Activated CD4-positive, alpha-beta memory T cell treated with anti-CD3 and anti-CD28 coated beads, Interleukin-2, amount 10 ng/mL, durations not matched to agents 7 days and 5 days (primary cell): ENCODE data around the gene TRAPPC11. TPM values are rescaled to one million over a fixed set of nuclear protein-coding genes. Genes with fewer than 3 reads are reported as not detected.

Source experiments
- CTCF ChIA-PET: fragments of 350-600 bp; sonication (Branson Sonifier 250); formaldehyde crosslinking; loops from one replicate; lab custom pipeline; 2021; ENCODE audit warnings: antibody characterized with exemption, inconsistent platforms; lab: Charles Lee
- POLR2A ChIA-PET: fragments of 350-600 bp; sonication (Branson Sonifier 250); formaldehyde crosslinking; loops from one replicate; lab custom pipeline; 2021; ENCODE audit warnings: antibody characterized with exemption; lab: Charles Lee
- DNase-seq: peaks from one replicate; pipeline ENCODE4 v3.0.0-alpha.2; 2020
- H3K27ac Mint-ChIP-seq: one replicate; pipeline ENCODE4 v1.8.0; 2021; ENCODE audit warnings: mild to moderate bottlenecking, mixed read lengths
- H3K27me3 Mint-ChIP-seq: one replicate; pipeline ENCODE4 v1.8.0; 2021; ENCODE audit warnings: mixed read lengths
- H3K36me3 Mint-ChIP-seq: one replicate; pipeline ENCODE4 v1.8.0; 2021; ENCODE audit warnings: low read depth, mixed read lengths
- H3K4me1 Mint-ChIP-seq: one replicate; pipeline ENCODE4 v1.8.0; 2021; ENCODE audit warnings: mixed read lengths
- H3K4me3 Mint-ChIP-seq: one replicate; pipeline ENCODE4 v1.8.0; 2021; ENCODE audit warnings: mild to moderate bottlenecking, mixed read lengths
- H3K9me3 Mint-ChIP-seq: one replicate; pipeline ENCODE4 v1.8.0; 2021; ENCODE audit warnings: mixed read lengths
- total RNA-seq, 2 experiments: library from RNA; stranded (reverse); gene quantifications; one replicate each; pipeline ENCODE4 v1.2.3, GENCODE V29; 2021

The TRAPPC11 gene
- total RNA-seq, 2 experiments from 2014 or later = 29.7 to 36.1 TPM

DNA sequence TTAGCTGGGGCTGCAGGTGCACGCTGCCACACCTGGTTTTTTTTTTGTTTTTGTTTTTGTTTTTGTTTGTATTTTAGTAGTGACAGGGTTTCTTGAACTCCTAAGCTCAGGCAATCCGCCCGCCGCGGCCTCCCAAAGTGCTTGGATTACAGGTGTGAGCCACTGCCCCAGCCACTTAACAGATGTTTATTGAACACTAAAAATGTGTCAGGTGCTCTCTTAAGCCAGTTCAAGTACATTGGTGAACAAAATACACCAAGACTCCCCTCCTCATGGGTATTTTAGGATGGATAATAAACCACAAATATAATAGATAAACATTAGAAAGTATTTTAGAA is 69.9 kb downstream of the TRAPPC11 start:
- Mint-ChIP-seq H3K27me3 (no peaks in the 10 kb centered on the region), H3K36me3 (no peaks in the 10 kb centered on the region), H3K9me3 (no peaks in the 10 kb centered on the region), H3K4me1 (no peaks in the 10 kb centered on the region), H3K27ac (no peak overlapping the region), H3K4me3 (no peak overlapping the region)
- POLR2A ChIA-PET = no interaction called here
- no peak for DNase-seq
- CTCF ChIA-PET = no interaction called here

- CTCF ChIA-PET = interaction anchor here (1.5 kb wide), 1 partner anchor 8 kb away, joined by 7 read pairs; no protein-coding TSS in a partner anchor
- no peak for DNase-seq
- Mint-ChIP-seq H3K27me3 (no peaks in the 10 kb centered on the region), H3K36me3 (no peaks in the 10 kb centered on the region), H3K4me3 (no peak overlapping the region), H3K4me1 (no peaks in the 10 kb centered on the region), H3K27ac (no peak overlapping the region), H3K9me3 (no peaks in the 10 kb centered on the region)
- POLR2A ChIA-PET = no interaction called here
Observed at GRCh38 chr4:183729430-183730328, 70.6 kb downstream of the TRAPPC11 start.

DNA sequence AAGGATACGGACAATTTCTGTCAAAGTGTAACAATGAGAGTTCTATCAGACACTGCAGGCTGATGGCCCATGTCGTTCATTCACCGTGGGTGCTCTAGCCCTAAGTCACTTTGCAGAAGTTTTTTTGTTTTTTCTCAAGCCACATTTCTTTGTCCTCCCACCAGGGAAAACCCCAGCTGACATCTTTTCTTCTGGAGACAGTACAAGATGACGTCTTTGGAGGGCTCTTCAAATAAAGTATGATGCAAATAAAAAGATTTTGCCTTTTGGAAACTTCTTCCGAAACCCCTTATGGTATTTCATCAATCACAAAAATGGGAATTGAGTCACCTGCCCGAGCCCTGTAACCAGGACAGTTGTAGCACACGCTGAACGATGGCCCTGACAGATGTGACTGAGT is 73.2 kb downstream of the TRAPPC11 start:
- ChIA-PET POLR2A (no interaction called here), CTCF (no interaction called here)
- H3K27ac Mint-ChIP-seq = no peak overlapping the region
- no peaks in the 10 kb centered on the region for H3K36me3 Mint-ChIP-seq
- H3K27me3 Mint-ChIP-seq = no peaks in the 10 kb centered on the region
- no peaks in the 10 kb centered on the region for H3K4me1 Mint-ChIP-seq
- no peak overlapping the region for H3K4me3 Mint-ChIP-seq
- H3K9me3 Mint-ChIP-seq = no peaks in the 10 kb centered on the region
- DNase-seq = no peak

GRCh38 chr4:183733181-183733580 is 74.1 kb downstream of the TRAPPC11 start:
- no peaks in the 10 kb centered on the region for H3K27me3 Mint-ChIP-seq
- ChIA-PET POLR2A (no interaction called here), CTCF (no interaction called here)
- H3K27ac Mint-ChIP-seq = no peak overlapping the region
- H3K9me3 Mint-ChIP-seq = no peaks in the 10 kb centered on the region
- no peaks in the 10 kb centered on the region for H3K4me1 Mint-ChIP-seq
- H3K36me3 Mint-ChIP-seq = no peaks in the 10 kb centered on the region
- H3K4me3 Mint-ChIP-seq = no peak overlapping the region
- no peak for DNase-seq

GRCh38 chr4:183738081-183738673 is 79.1 kb downstream of the TRAPPC11 start:
- H3K36me3 Mint-ChIP-seq = no peaks in the 10 kb centered on the region
- H3K9me3 Mint-ChIP-seq = no peaks in the 10 kb centered on the region
- H3K4me1 Mint-ChIP-seq = no peaks in the 10 kb centered on the region
- no peak for DNase-seq
- H3K27ac Mint-ChIP-seq = no peak overlapping the region
- ChIA-PET CTCF (interaction anchor here (0.6 to 0.7 kb wide), 2 partner anchors 17 to 32 kb away, joined by 4 read pairs; no protein-coding TSS in a partner anchor), POLR2A (no interaction called here)
- H3K4me3 Mint-ChIP-seq = no peak overlapping the region
- H3K27me3 Mint-ChIP-seq = peaks cover 6% of the 10 kb centered on the region

DNA sequence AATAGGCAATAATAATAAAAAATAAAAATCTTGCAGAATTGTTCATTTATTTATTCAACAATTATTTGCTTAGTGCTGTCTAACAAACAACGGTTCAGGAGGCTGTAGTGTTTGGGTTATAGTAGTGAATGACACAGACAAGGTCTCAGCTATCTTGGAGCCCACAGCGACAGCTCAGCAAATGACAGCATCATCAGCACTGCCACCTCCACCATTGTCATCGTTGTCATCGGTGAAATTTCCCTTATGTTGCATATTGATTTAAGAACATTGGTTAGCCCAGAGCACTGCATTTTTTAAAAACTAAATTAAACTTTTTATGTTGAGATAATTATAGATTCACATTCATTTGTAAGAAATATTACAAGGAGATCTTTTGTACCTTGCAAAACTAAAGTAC is 79.9 kb downstream of the TRAPPC11 start:
- Mint-ChIP-seq H3K4me1 (no peaks in the 10 kb centered on the region), H3K4me3 (no peak overlapping the region), H3K36me3 (no peaks in the 10 kb centered on the region), H3K9me3 (no peaks in the 10 kb centered on the region), H3K27ac (no peak overlapping the region), H3K27me3 (peaks cover 6% of the 10 kb centered on the region)
- no peak for DNase-seq
- POLR2A ChIA-PET = no interaction called here
- CTCF ChIA-PET = interaction anchor here (0.6 to 0.7 kb wide), 2 partner anchors 17 to 32 kb away, joined by 4 read pairs; no protein-coding TSS in a partner anchor

DNA sequence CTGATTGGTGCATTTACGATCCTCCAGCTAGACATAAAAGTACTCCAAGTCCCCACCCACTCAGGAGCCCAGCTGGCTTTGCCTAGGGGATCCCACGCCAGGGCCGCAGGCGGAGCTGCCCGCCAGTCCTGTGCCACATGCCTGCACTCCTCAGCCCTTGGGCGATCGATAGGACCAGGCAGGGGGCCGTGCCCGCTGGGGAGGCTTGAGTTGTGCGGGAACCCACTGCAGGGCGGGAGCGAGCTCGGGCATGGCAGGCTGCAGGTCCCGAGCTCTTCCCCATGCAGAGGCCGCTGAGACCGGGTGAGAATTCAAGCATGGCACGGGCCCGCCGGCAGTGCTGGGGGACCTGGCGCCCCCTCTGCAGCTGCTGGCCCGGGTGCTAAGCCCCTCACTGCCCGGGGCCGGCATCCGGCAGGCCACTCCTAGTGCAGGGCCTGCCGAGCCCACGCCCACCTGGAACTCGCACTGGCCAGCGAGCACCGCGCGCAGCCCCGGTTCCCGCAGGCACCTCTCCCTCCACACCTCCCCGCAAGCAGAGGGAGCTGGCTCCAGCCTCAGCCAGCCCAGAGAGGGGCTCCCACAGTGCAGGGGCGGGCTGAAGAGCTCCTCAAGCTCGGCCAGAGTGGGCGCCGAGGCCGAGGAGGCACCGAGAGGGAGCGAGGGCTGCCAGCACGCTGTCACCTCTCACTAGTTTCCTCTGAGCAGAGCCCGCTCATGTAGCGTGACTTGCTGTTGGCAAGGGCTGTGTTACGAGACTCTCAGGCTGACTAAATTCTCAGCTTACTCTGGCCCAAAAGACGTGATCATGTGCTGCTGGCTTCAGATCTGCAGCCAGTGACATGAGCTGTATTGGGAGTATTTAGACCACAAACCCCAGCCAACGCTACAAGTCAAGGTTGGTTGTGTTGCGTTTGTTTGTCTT is 87.5 kb downstream of the TRAPPC11 start:
- no peaks in the 10 kb centered on the region for H3K36me3 Mint-ChIP-seq
- no peaks in the 10 kb centered on the region for H3K4me1 Mint-ChIP-seq

GRCh38 chr4:183747380-183747779 is 88.3 kb downstream of the TRAPPC11 start:
- no peaks in the 10 kb centered on the region for H3K36me3 Mint-ChIP-seq
- no peak overlapping the region for H3K4me3 Mint-ChIP-seq
- H3K27me3 Mint-ChIP-seq = peaks cover 4% of the 10 kb centered on the region

More for the DNA sequence above, 87.5 kb downstream of the TRAPPC11 start:
- DNase-seq = no peak
- ChIA-PET CTCF (no interaction called here), POLR2A (no interaction called here)
- Mint-ChIP-seq H3K27ac (no peak overlapping the region), H3K27me3 (peaks cover 3% of the 10 kb centered on the region), H3K9me3 (no peaks in the 10 kb centered on the region), H3K4me3 (no peak overlapping the region)

GRCh38 chr4:183747931-183748670 is 89.0 kb downstream of the TRAPPC11 start:
- no peaks in the 10 kb centered on the region for H3K36me3 Mint-ChIP-seq
- no peaks in the 10 kb centered on the region for H3K9me3 Mint-ChIP-seq
- ChIA-PET CTCF (interaction anchor here (0.8 kb wide), 1 partner anchor 28 kb away, joined by 3 read pairs; no protein-coding TSS in a partner anchor), POLR2A (no interaction called here)
- no peak for DNase-seq
- no peak overlapping the region for H3K4me3 Mint-ChIP-seq
- H3K4me1 Mint-ChIP-seq = no peaks in the 10 kb centered on the region
- no peak overlapping the region for H3K27ac Mint-ChIP-seq
- H3K27me3 Mint-ChIP-seq = peaks cover 4% of the 10 kb centered on the region

More at GRCh38 chr4:183747380-183747779, 88.3 kb downstream of the TRAPPC11 start:
- POLR2A ChIA-PET = no interaction called here
- H3K4me1 Mint-ChIP-seq = no peaks in the 10 kb centered on the region
- DNase-seq = no peak
- no peak overlapping the region for H3K27ac Mint-ChIP-seq
- CTCF ChIA-PET = interaction anchor here (0.8 kb wide), 1 partner anchor 27 kb away, joined by 3 read pairs; no protein-coding TSS in a partner anchor
- H3K9me3 Mint-ChIP-seq = no peaks in the 10 kb centered on the region

- no peaks in the 10 kb centered on the region for H3K36me3 Mint-ChIP-seq
- no peak overlapping the region for H3K27ac Mint-ChIP-seq
- ChIA-PET CTCF (no interaction called here), POLR2A (no interaction called here)
- no peaks in the 10 kb centered on the region for H3K4me1 Mint-ChIP-seq
- no peak overlapping the region for H3K4me3 Mint-ChIP-seq
- no peaks in the 10 kb centered on the region for H3K9me3 Mint-ChIP-seq
- DNase-seq = no peak
- peaks cover 4% of the 10 kb centered on the region for H3K27me3 Mint-ChIP-seq
Observed at GRCh38 chr4:183751106-183751505, 92.0 kb downstream of the TRAPPC11 start.

DNA sequence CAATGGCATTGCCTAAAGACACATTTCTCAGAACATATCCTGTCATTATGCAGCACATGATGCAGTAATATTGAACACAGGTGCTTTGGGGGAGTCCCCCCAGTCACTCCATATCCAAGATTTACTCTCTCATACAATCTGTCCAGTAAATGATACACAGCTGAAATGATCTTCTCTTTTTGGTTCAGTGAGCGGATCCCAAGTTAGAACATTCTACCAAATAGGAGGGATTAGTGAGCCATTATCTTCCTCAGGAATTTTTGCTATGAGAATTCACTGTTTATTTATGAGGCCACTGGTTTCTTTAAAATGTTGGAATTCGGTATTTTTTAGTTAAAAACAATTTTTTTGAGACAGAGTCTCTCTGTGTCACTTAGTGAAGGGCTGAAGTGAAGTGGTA is 96.5 kb downstream of the TRAPPC11 start:
- Mint-ChIP-seq H3K4me3 (no peak overlapping the region), H3K27me3 (peaks cover 6% of the 10 kb centered on the region), H3K36me3 (no peaks in the 10 kb centered on the region), H3K4me1 (no peaks in the 10 kb centered on the region), H3K27ac (no peak overlapping the region), H3K9me3 (no peaks in the 10 kb centered on the region)
- ChIA-PET CTCF (interaction anchor here (0.6 kb wide), 1 partner anchor 13 kb away, joined by 3 read pairs; no protein-coding TSS in a partner anchor), POLR2A (no interaction called here)
- no peak for DNase-seq

- ChIA-PET POLR2A (no interaction called here), CTCF (no interaction called here)
- no peak overlapping the region for H3K27ac Mint-ChIP-seq
- DNase-seq = no peak
- no peak overlapping the region for H3K4me3 Mint-ChIP-seq
- no peaks in the 10 kb centered on the region for H3K4me1 Mint-ChIP-seq
- no peaks in the 10 kb centered on the region for H3K9me3 Mint-ChIP-seq
- H3K27me3 Mint-ChIP-seq = peaks cover 3% of the 10 kb centered on the region
- no peaks in the 10 kb centered on the region for H3K36me3 Mint-ChIP-seq
Observed at GRCh38 chr4:183757060-183757459, 98.0 kb downstream of the TRAPPC11 start.
